GM12878 (cell line): ENCODE results near the gene GRIN2A.

Experiments used
- CBX3 ChIP-seq: fragments of 200-600 bp; sonication (generic); IDR thresholded peaks from 2 replicates; pipeline ENCODE4 v1.6.1; 2016; ENCODE audit warnings: low read depth, borderline replicate concordance
- NBN ChIP-seq: fragments of 450-650 bp; IDR thresholded peaks from 2 replicates; pipeline ENCODE4 v1.6.1; 2016
- POLR2A ChIP-seq: IDR thresholded peaks from 2 replicates; pipeline ENCODE4 v1.6.1; 2011; ENCODE audit warnings: low read depth, mild to moderate bottlenecking, low read length
- SIX5 ChIP-seq: IDR thresholded peaks from 2 replicates; pipeline ENCODE4 v1.6.1; 2011; ENCODE audit warnings: mild to moderate bottlenecking, low read depth, low read length, moderate library complexity; ENCODE audit not compliant: severe bottlenecking
- TF ChIP-seq, protein P1 (sequence below): IDR thresholded peaks from 2 replicates; pipeline ENCODE4 v1.6.1; 2012; ENCODE audit warnings: mild to moderate bottlenecking, low read depth, low read length

DNA sequence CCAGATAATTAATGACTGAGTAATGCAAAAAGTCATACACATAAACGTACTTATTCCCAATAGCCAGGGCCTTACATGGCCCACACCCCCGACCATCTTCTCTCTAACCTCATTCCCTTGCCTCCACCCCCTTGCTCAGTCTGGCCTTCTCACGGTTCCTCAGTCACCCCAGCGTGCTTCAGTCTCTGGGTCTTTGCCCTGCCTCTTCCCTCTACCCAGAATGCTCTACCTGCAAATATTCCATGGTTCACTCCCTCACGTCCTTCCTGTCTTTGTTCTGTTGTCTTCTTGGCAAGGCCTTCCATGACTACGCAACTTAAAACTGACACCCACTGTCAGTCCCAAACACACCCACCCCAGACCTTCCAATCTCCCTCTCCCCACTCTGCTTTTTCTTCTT lies 468.3 kb downstream of the GRIN2A start:
- TF ChIP-seq NBN, result no peak
- no peak for TF ChIP-seq SIX5
- no peak for TF ChIP-seq CBX3
- TF ChIP-seq POLR2A, result no peak
- TF ChIP-seq, protein P1, sequence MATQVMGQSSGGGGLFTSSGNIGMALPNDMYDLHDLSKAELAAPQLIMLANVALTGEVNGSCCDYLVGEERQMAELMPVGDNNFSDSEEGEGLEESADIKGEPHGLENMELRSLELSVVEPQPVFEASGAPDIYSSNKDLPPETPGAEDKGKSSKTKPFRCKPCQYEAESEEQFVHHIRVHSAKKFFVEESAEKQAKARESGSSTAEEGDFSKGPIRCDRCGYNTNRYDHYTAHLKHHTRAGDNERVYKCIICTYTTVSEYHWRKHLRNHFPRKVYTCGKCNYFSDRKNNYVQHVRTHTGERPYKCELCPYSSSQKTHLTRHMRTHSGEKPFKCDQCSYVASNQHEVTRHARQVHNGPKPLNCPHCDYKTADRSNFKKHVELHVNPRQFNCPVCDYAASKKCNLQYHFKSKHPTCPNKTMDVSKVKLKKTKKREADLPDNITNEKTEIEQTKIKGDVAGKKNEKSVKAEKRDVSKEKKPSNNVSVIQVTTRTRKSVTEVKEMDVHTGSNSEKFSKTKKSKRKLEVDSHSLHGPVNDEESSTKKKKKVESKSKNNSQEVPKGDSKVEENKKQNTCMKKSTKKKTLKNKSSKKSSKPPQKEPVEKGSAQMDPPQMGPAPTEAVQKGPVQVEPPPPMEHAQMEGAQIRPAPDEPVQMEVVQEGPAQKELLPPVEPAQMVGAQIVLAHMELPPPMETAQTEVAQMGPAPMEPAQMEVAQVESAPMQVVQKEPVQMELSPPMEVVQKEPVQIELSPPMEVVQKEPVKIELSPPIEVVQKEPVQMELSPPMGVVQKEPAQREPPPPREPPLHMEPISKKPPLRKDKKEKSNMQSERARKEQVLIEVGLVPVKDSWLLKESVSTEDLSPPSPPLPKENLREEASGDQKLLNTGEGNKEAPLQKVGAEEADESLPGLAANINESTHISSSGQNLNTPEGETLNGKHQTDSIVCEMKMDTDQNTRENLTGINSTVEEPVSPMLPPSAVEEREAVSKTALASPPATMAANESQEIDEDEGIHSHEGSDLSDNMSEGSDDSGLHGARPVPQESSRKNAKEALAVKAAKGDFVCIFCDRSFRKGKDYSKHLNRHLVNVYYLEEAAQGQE, result no peak
